Measurements from ENCODE around the gene SULF2.
A peak's percentile ranks its signal among the peaks of the same experiment; 100 is the strongest.

SULF2 gene

GRCh38 chr20:47664744-47665143, 120.5 kb downstream of the SULF2 start:
- in situ Hi-C loops (cut with MboI; ENCODE audit: low sequenced_read_pairs): no loop called here
- H3K4me3 ChIP-seq: no peak overlapping the region
- no peaks in the 10 kb centered on the region for H3K27me3 ChIP-seq (ENCODE audit: low read depth)
- DNase-seq (ENCODE audit: low spot score in 2 of 2): no peak
- H3K4me1 ChIP-seq: no peaks in the 10 kb centered on the region
- H3K9me3 ChIP-seq: no peaks in the 10 kb centered on the region
- no peaks in the 10 kb centered on the region for H3K36me3 ChIP-seq (replicated peaks)

- no peak overlapping the region for H3K4me3 ChIP-seq
- DNase-seq (ENCODE audit: low spot score in 2 of 2): no peak
- no peaks in the 10 kb centered on the region for H3K36me3 ChIP-seq (replicated peaks)
- H3K27me3 ChIP-seq (ENCODE audit: low read depth): no peaks in the 10 kb centered on the region
- no peaks in the 10 kb centered on the region for H3K9me3 ChIP-seq
- H3K4me1 ChIP-seq: no peaks in the 10 kb centered on the region
- in situ Hi-C loops (cut with MboI; ENCODE audit: low sequenced_read_pairs): no loop called here
Measured at GRCh38 chr20:47664068-47664437, 121.2 kb downstream of the SULF2 start.

- Histone ChIP-seq H3K27me3 (ENCODE audit: low read depth) (no peaks in the 10 kb centered on the region), H3K36me3 (replicated peaks) (no peaks in the 10 kb centered on the region), H3K4me1 (no peaks in the 10 kb centered on the region), H3K4me3 (no peak overlapping the region), H3K9me3 (no peaks in the 10 kb centered on the region)
- DNase-seq (ENCODE audit: low spot score in 2 of 2): peak; percentile 67 to 88
- in situ Hi-C loops (cut with MboI; ENCODE audit: low sequenced_read_pairs): no loop called here
Measured at GRCh38 chr20:47663354-47664067, 121.8 kb downstream of the SULF2 start.

- Histone ChIP-seq H3K27me3 (ENCODE audit: low read depth) (no peaks in the 10 kb centered on the region), H3K4me1 (no peaks in the 10 kb centered on the region; the same call in 1 of the 2 replicates), H3K4me3 (no peak overlapping the region), H3K36me3 (replicated peaks) (no peaks in the 10 kb centered on the region), H3K9me3 (no peaks in the 10 kb centered on the region)
- DNase-seq (ENCODE audit: low spot score in 2 of 2): no peak
- in situ Hi-C loops (cut with MboI; ENCODE audit: low sequenced_read_pairs): no loop called here
Measured at GRCh38 chr20:47662483-47663353, 122.6 kb downstream of the SULF2 start.

- Histone ChIP-seq H3K36me3 (replicated peaks) (no peaks in the 10 kb centered on the region), H3K4me1 (no peaks in the 10 kb centered on the region; the same call in none of the 2 replicates)
- in situ Hi-C loops (cut with MboI; ENCODE audit: low sequenced_read_pairs): no loop called here
Measured at GRCh38 chr20:47661714-47662113, 123.6 kb downstream of the SULF2 start.

GRCh38 chr20:47660983-47661700, 124.1 kb downstream of the SULF2 start:
- in situ Hi-C loops (cut with MboI; ENCODE audit: low sequenced_read_pairs): no loop called here
- no peak for DNase-seq (ENCODE audit: low spot score in 2 of 2)
- Histone ChIP-seq H3K9me3 (no peaks in the 10 kb centered on the region), H3K4me1 (no peaks in the 10 kb centered on the region; the same call in none of the 2 replicates), H3K36me3 (replicated peaks) (no peaks in the 10 kb centered on the region), H3K4me3 (no peak overlapping the region), H3K27me3 (ENCODE audit: low read depth) (no peaks in the 10 kb centered on the region)

More at GRCh38 chr20:47661714-47662113, 123.6 kb downstream of the SULF2 start:
- no peaks in the 10 kb centered on the region for H3K27me3 ChIP-seq (ENCODE audit: low read depth)
- no peak overlapping the region for H3K4me3 ChIP-seq
- no peak for DNase-seq (ENCODE audit: low spot score in 2 of 2)
- no peaks in the 10 kb centered on the region for H3K9me3 ChIP-seq

- no peaks in the 10 kb centered on the region for H3K27me3 ChIP-seq (ENCODE audit: low read depth)
- in situ Hi-C loops (cut with MboI; ENCODE audit: low sequenced_read_pairs): no loop called here
- no peaks in the 10 kb centered on the region for H3K9me3 ChIP-seq
- no peaks in the 10 kb centered on the region for H3K36me3 ChIP-seq (replicated peaks)
- no peaks in the 10 kb centered on the region; the same call in none of the 2 replicates for H3K4me1 ChIP-seq
- no peak for DNase-seq (ENCODE audit: low spot score in 2 of 2)
- H3K4me3 ChIP-seq: no peak overlapping the region
Measured at GRCh38 chr20:47660602-47660905, 124.7 kb downstream of the SULF2 start.

- no peak for DNase-seq (ENCODE audit: low spot score in 2 of 2)
- Histone ChIP-seq H3K9me3 (no peaks in the 10 kb centered on the region), H3K36me3 (replicated peaks) (0 out of 2 replicates have a peak, but pooled peaks cover 5% of the 10 kb centered on the region), H3K4me3 (no peak overlapping the region), H3K4me1 (no peaks in the 10 kb centered on the region; the same call in none of the 2 replicates), H3K27me3 (ENCODE audit: low read depth) (no peaks in the 10 kb centered on the region)
- in situ Hi-C loops (cut with MboI; ENCODE audit: low sequenced_read_pairs): no loop called here
Measured at GRCh38 chr20:47659904-47660601, 125.2 kb downstream of the SULF2 start.

GRCh38 chr20:47656318-47656717, 129.0 kb downstream of the SULF2 start:
- H3K36me3 ChIP-seq (replicated peaks): peaks cover 12% of the 10 kb centered on the region
- no peak overlapping the region for H3K4me3 ChIP-seq
- no peak for DNase-seq (ENCODE audit: low spot score in 2 of 2)
- no peaks in the 10 kb centered on the region for H3K27me3 ChIP-seq (ENCODE audit: low read depth)
- no peaks in the 10 kb centered on the region for H3K9me3 ChIP-seq
- peaks cover 15% of the 10 kb centered on the region for H3K4me1 ChIP-seq
- in situ Hi-C loops (cut with MboI; ENCODE audit: low sequenced_read_pairs): no loop called here

GRCh38 chr20:47655635-47656034, 129.6 kb downstream of the SULF2 start:
- Histone ChIP-seq H3K9me3 (no peaks in the 10 kb centered on the region), H3K36me3 (replicated peaks) (peaks cover 12% of the 10 kb centered on the region), H3K4me3 (no peak overlapping the region), H3K4me1 (peaks cover 15% of the 10 kb centered on the region), H3K27me3 (ENCODE audit: low read depth) (no peaks in the 10 kb centered on the region)
- in situ Hi-C loops (cut with MboI; ENCODE audit: low sequenced_read_pairs): no loop called here
- DNase-seq (ENCODE audit: low spot score in 2 of 2): no peak

- no peaks in the 10 kb centered on the region for H3K27me3 ChIP-seq (ENCODE audit: low read depth)
- peaks cover 12% of the 10 kb centered on the region for H3K36me3 ChIP-seq (replicated peaks)
- no peak overlapping the region for H3K4me3 ChIP-seq
- no peak for DNase-seq (ENCODE audit: low spot score in 2 of 2)
- no peaks in the 10 kb centered on the region for H3K9me3 ChIP-seq
- peaks cover 15% of the 10 kb centered on the region for H3K4me1 ChIP-seq
- in situ Hi-C loops (cut with MboI; ENCODE audit: low sequenced_read_pairs): no loop called here
Measured at GRCh38 chr20:47654370-47654769, 130.9 kb downstream of the SULF2 start.

- DNase-seq (ENCODE audit: low spot score in 2 of 2): peak in 1 of 2 experiments; percentile 76
- Histone ChIP-seq H3K4me1 (peaks cover 15% of the 10 kb centered on the region), H3K9me3 (no peaks in the 10 kb centered on the region), H3K36me3 (replicated peaks) (peaks cover 12% of the 10 kb centered on the region), H3K4me3 (no peak overlapping the region), H3K27me3 (ENCODE audit: low read depth) (no peaks in the 10 kb centered on the region)
- in situ Hi-C loops (cut with MboI; ENCODE audit: low sequenced_read_pairs): no loop called here
Measured at GRCh38 chr20:47653869-47654268, 131.4 kb downstream of the SULF2 start.

- no peak for DNase-seq (ENCODE audit: low spot score in 2 of 2)
- Histone ChIP-seq H3K27me3 (ENCODE audit: low read depth) (no peaks in the 10 kb centered on the region), H3K36me3 (replicated peaks) (peaks cover 12% of the 10 kb centered on the region), H3K9me3 (no peaks in the 10 kb centered on the region), H3K4me3 (no peak overlapping the region), H3K4me1 (peaks cover 15% of the 10 kb centered on the region)
- in situ Hi-C loops (cut with MboI; ENCODE audit: low sequenced_read_pairs): no loop called here
Measured at GRCh38 chr20:47652794-47653193, 132.5 kb downstream of the SULF2 start.

Data from HAP-1 (cell line).